ENCODE data around the gene RGS9BP. TPM values are rescaled to one million over a fixed set of nuclear protein-coding genes. Genes with fewer than 3 reads are reported as not detected.
A peak's percentile ranks its signal among the peaks of the same experiment; 100 is the strongest.

RGS9BP gene
- total RNA-seq, 1 donor from 2014 or later, result 2.1 TPM

DNA sequence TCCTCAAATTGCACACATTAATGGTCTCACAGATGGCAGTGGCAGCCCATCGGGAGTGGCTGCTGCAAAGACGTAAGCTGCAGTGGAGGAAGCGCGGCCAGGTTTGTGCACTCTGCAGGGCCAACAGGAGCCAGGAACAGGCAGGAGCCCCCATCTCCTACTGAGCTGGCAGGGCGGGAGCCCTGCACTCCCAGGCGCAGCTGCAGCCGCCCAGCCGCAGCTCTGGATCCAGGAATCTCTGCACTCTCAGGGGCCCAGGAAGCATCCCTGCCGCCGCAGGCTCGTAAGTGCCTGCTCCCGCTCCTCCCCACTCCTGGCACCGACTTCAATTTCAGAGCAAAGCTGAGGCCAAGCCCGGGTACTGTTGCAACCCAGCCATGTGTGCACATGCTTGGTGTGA lies 38.2 kb upstream of the RGS9BP start:
- no peaks in the 10 kb centered on the region for H3K4me1 ChIP-seq
- H3K4me3 ChIP-seq, result no peak overlapping the region
- H3K9me3 ChIP-seq, result no peaks in the 10 kb centered on the region
- H3K36me3 ChIP-seq, result peaks cover 83% of the 10 kb centered on the region
- TF ChIP-seq, protein P1, sequence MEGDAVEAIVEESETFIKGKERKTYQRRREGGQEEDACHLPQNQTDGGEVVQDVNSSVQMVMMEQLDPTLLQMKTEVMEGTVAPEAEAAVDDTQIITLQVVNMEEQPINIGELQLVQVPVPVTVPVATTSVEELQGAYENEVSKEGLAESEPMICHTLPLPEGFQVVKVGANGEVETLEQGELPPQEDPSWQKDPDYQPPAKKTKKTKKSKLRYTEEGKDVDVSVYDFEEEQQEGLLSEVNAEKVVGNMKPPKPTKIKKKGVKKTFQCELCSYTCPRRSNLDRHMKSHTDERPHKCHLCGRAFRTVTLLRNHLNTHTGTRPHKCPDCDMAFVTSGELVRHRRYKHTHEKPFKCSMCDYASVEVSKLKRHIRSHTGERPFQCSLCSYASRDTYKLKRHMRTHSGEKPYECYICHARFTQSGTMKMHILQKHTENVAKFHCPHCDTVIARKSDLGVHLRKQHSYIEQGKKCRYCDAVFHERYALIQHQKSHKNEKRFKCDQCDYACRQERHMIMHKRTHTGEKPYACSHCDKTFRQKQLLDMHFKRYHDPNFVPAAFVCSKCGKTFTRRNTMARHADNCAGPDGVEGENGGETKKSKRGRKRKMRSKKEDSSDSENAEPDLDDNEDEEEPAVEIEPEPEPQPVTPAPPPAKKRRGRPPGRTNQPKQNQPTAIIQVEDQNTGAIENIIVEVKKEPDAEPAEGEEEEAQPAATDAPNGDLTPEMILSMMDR (IDR thresholded peaks at IDR 0.05), result no peak
- no peaks in the 10 kb centered on the region for H3K27me3 ChIP-seq (ENCODE audit: low read depth)
- intact Hi-C loops (cut with DNase I), result no loop called here
- ATAC-seq (no peak), DNase-seq (no peak)
- no peak overlapping the region for H3K27ac ChIP-seq

DNA sequence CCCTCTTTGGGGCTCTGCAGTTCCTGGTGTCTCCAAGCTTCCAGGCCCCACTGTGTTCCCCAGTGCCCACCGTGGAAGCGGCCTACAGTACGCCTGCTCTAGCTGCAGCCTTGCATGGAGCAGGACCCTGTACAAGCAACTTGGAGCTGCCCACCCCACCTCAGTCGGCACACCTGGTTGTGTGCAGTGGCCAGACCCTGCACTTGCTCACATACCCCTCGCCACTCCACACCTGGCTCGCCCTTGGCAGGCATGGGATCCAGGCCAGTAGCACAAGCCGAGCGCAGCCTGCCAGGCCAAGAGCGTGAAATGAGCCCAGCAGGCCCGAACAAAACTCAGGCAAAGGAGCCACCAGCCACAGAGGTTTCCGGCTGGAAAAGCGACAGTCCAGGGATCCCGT lies 37.0 kb upstream of the RGS9BP start:
- H3K4me1 ChIP-seq, result no peaks in the 10 kb centered on the region
- DNase-seq (no peak), ATAC-seq (no peak)
- no peak overlapping the region for H3K4me3 ChIP-seq
- H3K36me3 ChIP-seq, result peaks cover 90% of the 10 kb centered on the region
- no peaks in the 10 kb centered on the region for H3K27me3 ChIP-seq (ENCODE audit: low read depth)
- H3K9me3 ChIP-seq, result no peaks in the 10 kb centered on the region
- intact Hi-C loops (cut with DNase I), result no loop called here
- H3K27ac ChIP-seq, result no peak overlapping the region
- TF ChIP-seq, protein P1 (IDR thresholded peaks at IDR 0.05), result no peak

DNA sequence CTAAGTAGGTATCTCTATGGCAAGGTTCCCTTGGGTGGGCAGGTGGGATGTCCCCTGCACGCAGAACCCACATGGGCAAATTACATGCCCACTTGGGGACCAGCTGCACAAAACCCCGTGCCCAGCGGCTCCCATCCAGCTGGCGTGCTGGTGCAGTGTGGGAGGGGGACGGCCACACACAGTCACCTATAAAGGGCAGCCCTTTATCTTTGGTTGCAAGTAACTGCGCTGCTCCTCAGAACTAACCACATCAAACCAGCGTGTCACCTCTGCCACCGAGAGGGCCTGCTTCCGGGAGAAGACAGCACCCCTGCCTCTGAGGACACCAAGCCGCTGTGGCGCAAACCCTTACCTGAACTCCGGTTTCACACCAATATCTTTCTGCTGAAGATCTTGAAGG lies 32.9 kb upstream of the RGS9BP start:
- no peaks in the 10 kb centered on the region for H3K4me1 ChIP-seq
- no peak overlapping the region for H3K27ac ChIP-seq
- intact Hi-C loops (cut with DNase I), result no loop called here
- H3K4me3 ChIP-seq, result no peak overlapping the region
- H3K27me3 ChIP-seq (ENCODE audit: low read depth), result no peaks in the 10 kb centered on the region
- H3K36me3 ChIP-seq, result peaks cover 98% of the 10 kb centered on the region
- TF ChIP-seq, protein P1 (IDR thresholded peaks at IDR 0.05), result no peak
- DNase-seq (no peak), ATAC-seq (peak in 1 of 2 donors; percentile 56)
- H3K9me3 ChIP-seq, result no peaks in the 10 kb centered on the region

DNA sequence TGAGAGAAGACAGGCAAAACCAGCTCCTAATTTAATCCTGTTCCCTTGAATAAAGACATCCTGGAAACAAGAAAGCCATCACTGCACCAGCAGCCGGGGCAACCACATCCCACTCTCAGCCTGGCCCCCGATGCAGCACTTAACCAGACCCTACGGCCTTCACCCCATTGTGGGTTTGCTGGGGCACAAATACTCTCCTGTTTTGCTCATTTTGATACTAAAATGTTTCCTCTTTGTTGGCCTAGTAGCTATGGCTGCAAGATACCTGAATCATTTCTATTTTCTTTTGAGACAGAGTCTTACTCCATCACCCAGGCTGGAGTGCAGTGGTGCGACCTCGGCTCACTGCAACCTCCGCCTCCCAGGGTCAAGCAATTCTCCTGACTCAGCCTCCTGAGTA lies 29.1 kb upstream of the RGS9BP start:
- ATAC-seq (no peak), DNase-seq (no peak)
- Histone ChIP-seq H3K36me3 (peaks cover 84% of the 10 kb centered on the region), H3K9me3 (no peaks in the 10 kb centered on the region), H3K4me3 (no peak overlapping the region), H3K4me1 (no peaks in the 10 kb centered on the region), H3K27me3 (ENCODE audit: low read depth) (no peaks in the 10 kb centered on the region), H3K27ac (no peak overlapping the region)
- intact Hi-C loops (cut with DNase I), result no loop called here
- TF ChIP-seq, protein P1 (IDR thresholded peaks at IDR 0.05), result no peak

DNA sequence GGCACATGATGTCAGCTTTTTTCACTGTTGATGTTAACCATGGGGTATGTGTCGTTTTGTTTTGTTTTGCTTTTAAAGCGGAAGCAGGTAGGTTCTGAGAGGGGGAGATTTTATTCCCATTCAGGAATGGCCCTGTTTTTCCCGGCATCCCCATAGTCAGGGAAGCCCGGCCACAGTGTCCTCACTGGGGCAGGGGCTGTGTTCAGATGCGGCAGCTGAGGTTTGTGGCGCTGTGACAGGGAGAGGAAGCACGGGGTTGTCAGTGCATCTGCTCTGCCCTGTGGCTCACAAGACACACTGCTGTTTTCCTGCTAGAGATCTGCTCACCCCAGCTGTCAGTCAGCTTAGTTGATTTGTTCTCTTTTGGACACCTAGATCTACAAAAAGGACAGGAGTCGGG lies 28.3 kb upstream of the RGS9BP start:
- no peaks in the 10 kb centered on the region for H3K9me3 ChIP-seq
- ATAC-seq, result no peak
- no peak for DNase-seq
- intact Hi-C loops (cut with DNase I), result no loop called here
- H3K4me1 ChIP-seq, result no peaks in the 10 kb centered on the region
- TF ChIP-seq, protein P1 (IDR thresholded peaks at IDR 0.05), result no peak
- no peaks in the 10 kb centered on the region for H3K27me3 ChIP-seq (ENCODE audit: low read depth)
- H3K36me3 ChIP-seq, result peaks cover 76% of the 10 kb centered on the region
- no peak overlapping the region for H3K27ac ChIP-seq
- no peak overlapping the region for H3K4me3 ChIP-seq

DNA sequence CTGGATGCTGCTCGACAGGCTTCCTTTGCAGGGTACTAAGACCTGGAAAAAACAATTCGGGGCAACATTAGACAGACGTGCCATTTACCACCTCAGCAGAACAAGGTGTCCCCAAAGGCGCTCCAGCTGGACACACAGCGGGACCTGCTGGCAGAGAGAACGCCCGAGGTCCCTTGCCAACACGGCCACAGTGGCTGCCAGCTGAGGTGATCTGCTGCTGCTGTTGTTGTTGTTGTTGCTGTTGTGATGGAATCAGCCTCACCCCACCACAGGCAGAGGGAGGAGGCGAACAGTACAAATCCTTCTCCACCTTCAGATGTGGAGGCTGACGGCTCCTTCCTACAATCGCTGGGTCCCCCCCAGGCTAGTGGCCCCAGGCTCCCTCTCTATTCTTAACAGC lies 25.9 kb upstream of the RGS9BP start:
- peaks cover 9% of the 10 kb centered on the region for H3K4me1 ChIP-seq
- H3K27ac ChIP-seq, result no peak overlapping the region
- peaks cover 66% of the 10 kb centered on the region for H3K36me3 ChIP-seq
- no peak for ATAC-seq
- no peak overlapping the region for H3K4me3 ChIP-seq
- TF ChIP-seq, protein P1 (IDR thresholded peaks at IDR 0.05), result no peak
- no peaks in the 10 kb centered on the region for H3K27me3 ChIP-seq (ENCODE audit: low read depth)
- intact Hi-C loops (cut with DNase I), result no loop called here
- no peak for DNase-seq
- H3K9me3 ChIP-seq, result no peaks in the 10 kb centered on the region

Data from lower lobe of right lung (tissue), 2 donors.